NCI-H748 treated with DMSO at 0.1 percent for 48 hours (cell line): Measurements from ENCODE around the gene EGR1.

Source experiments
- DNase-seq: peaks from one replicate; lab custom pipeline; 2025; lab: John Stamatoyannopoulos, UW

The EGR1 gene

DNA sequence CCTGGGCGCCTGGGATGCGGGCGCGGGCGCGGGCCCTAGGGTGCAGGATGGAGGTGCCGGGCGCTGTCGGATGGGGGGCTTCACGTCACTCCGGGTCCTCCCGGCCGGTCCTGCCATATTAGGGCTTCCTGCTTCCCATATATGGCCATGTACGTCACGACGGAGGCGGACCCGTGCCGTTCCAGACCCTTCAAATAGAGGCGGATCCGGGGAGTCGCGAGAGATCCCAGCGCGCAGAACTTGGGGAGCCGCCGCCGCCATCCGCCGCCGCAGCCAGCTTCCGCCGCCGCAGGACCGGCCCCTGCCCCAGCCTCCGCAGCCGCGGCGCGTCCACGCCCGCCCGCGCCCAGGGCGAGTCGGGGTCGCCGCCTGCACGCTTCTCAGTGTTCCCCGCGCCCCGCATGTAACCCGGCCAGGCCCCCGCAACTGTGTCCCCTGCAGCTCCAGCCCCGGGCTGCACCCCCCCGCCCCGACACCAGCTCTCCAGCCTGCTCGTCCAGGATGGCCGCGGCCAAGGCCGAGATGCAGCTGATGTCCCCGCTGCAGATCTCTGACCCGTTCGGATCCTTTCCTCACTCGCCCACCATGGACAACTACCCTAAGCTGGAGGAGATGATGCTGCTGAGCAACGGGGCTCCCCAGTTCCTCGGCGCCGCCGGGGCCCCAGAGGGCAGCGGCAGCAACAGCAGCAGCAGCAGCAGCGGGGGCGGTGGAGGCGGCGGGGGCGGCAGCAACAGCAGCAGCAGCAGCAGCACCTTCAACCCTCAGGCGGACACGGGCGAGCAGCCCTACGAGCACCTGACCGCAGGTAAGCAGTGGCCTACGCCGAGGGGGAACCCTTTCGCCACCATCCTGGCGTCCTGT is at the start of gene EGR1:
TSS of gene EGR1 (plus strand) at position 219 of the 864 bp plus-strand sequence. CDS start at position 502, 283 bp downstream.
- DNase-seq: peak; percentile 92

DNA sequence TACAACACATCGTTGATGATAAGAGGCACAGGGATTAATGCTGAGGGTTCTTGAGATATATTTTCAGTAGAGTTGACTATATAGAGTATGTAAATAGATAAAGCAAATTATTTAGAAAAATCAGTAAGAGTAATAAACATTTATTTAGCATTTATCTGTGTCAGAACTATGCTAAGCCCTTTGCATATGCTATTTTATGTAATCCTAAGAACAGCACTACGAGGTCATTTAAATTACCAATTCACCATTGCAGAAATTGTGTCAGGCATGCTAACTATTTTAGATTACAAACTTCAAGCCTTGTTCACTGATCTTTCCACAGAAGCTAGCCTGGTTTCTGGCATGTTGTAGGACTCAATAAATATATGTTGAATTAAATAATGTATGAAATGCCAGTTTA is 46.8 kb upstream of the EGR1 start:
- no peak for DNase-seq

DNA sequence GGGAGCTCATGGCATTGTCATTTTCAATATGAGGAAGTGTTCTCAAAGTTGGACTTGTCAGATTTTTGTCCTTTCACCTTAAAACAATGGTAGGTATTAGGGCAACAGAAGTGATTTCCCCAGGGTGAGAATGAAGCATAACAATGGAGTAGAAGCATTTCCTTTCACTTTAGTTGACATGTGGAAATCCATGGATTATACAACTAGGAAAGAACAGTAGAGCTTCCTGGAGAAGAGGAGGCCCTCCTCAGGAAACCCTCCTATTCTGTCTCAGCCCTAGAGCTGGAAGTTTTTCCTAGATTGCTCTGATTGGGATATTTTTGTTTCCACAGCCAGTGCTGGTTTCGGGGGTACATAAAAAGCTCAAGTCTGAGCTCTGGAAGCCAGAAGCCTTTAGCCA is 40.2 kb upstream of the EGR1 start:
- DNase-seq: no peak

DNA sequence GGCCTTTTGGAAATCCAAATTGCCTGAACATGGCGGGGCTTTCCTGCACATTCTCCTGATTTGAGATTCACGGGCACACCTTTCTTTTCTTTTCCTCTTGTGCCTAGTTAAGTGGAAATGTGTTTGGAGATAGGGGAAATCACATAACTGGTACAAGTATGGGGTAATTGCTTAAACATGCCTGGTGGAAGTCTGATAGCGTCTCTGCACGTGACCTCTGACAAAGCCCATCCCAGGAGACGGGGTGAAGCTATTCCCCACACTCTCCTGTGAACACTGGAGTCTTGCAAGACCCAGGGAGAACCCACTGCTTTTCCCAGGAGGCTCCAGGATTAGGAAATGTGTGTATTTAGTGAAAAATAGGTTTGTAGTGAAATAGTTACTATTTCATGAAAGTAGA is 29.3 kb upstream of the EGR1 start:
- DNase-seq: no peak

DNA sequence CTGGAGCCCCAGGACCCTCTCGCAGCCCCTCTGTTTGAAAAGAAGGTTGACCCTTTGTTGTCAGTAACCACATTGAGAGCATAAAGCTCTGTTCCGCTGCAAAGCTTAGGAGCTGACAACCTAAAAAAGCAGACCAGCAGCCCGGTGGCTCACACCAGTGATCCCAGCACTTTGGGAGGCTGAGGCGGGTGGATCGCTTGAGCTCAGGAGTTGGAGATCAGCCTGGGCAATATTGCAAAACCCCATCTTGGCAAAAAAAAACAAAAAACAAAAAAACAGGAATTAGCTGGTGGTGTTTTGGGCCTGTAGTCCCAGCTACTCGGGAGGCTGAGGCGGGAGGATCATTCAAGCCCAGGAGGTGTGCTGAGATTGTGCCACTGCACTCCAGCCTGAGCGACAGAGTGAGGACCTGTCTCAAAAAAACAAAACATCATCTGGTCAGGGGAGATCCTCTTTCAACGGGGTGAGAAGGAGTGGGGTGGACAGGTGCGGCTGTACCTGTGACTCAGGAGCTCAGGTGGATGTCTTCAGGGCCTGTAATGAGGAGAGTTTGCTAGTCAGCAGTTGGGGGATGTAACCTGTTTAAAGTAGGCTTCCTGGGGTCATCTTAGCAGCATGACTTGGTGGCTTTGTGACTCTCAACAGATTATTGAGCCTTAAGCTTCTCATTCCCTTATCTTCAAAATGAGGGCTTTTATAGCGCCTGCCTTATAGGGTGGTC is 27.1 kb upstream of the EGR1 start:
- DNase-seq: no peak

DNA sequence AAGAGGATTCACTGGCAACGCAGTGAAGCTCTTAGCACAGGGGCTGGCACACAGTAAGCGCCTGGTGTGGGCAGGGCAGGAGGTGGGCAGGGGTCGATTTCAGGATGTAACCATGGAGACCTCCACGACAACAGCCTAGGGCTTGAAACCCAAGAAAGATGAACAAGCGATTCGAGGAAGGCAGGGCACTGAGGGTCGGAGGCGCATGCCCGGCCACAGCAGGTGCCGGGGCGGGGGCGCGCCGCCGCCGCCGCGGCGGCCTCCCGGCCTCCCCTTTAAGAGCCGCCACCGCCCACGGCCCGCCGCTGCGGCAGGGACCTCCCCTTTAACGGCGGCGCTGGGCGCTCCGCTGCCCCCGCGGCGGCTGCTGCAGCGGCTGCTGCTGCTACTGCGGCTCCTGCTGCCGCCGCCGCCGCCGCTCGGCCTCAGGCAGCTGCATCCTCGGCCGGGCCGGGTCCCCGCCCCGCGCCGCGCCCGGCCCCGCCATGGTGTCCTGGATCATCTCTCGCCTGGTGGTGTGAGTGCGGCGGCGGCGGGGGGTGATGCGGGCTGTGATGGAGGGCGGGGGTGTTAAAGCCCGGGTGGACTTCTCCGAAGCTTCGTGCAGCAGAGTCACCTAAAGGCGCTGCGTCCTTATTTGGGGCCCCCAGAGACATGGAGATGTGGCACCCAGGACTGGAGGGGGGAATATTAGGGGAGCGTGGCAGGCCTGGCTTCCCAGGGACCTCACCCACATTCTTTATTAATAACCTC is 26.4 kb upstream of the EGR1 start, which contains the start of gene REEP2:
TSS of gene REEP2 (plus strand) at position 334 of the 753 bp plus-strand sequence. CDS start at position 486, 152 bp downstream.
- DNase-seq: peak; percentile 76

DNA sequence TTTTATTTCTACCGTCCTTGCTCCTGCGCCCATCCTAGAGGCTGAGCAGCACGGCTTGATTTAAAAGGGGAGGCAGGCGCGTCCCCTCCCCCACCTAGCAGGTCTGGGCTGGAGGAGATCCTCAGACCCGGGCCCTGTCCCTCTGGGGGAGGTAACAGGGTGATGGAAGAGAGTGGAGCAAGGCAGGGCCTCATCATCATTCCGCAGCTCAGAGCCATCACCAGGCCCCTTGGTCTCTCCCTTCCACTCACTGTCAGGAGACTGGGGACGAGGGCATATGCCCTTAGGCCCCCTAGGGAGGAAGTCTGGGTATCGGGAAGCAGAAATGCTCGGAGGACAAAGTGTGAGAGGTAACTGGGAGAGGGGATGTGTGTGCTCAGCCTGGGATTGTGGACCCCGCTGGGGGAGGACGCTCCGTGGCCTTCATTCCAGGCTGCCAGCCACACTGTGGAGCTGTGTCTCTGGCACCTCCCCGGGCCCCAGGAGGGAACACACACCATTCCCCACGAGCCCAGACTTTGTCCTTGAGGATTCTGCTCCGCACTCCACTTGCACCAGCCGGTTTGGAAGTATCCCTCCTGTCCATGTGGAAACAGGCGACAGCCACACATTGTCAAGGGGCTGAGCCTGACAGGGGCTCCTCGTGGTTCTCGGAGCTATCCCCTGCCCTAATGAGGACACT is 25.7 kb upstream of the EGR1 start:
- DNase-seq: peak; percentile 29

DNA sequence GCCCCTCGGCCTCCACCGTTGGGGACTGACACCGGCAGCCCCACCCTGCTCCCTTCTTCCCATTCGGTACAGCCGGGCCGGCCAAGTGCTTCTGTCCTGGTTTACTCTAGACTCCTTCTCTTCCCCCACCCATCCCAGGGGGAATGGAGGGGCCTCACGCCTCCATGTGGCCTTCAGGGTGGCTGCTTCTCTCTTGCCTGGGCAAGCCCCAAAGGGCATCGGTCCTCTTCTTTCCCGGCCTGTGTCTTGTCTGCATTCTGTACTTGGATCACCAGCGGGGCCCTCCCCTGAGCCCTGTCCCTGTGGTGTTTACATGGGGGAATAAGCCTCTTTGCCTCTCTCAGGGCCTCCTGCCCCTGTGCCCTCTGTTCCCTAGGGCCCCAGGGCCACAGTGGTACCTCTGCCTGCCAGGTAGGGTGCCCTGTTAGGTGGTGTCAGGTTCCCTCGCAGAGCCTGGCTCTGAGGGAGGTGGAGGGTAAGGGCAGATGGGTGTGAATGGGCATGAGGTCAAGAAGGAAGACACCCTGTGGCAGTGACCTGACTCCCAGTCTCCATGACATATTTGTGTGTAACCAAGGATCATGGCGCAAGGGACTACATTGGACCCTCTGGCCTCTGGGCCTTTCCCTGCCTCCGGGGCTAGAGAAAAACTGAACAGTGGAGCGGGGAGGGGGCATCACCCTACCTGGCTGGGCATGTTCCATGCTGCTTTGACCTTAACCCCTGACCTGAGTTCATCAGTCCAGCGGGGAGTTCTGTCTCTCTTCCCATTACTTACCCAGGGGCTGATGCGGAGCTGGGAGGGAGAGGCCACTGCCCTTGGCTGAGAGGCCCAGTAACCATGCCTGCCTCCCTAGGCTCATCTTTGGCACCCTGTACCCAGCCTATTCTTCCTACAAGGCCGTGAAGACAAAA is 24.9 kb upstream of the EGR1 start:
- DNase-seq: no peak

DNA sequence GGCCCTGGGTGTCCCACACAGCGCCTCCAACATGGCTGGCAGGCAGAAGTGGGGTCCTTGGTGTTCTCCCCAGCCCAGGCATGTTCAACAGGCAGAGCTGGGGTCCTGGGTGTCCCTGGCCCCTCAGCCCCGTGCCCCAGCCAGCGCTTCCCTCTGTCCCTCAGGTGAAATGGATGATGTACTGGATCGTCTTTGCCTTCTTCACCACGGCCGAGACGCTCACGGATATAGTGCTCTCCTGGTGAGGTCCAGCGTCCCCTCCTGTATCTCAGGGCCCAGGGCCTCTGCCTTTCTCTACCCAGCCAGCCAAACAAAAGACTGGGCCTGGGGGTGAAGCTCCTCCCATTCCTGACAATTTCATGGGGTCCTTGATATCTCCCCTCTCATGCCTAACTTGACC is 24.1 kb upstream of the EGR1 start:
- no peak for DNase-seq

DNA sequence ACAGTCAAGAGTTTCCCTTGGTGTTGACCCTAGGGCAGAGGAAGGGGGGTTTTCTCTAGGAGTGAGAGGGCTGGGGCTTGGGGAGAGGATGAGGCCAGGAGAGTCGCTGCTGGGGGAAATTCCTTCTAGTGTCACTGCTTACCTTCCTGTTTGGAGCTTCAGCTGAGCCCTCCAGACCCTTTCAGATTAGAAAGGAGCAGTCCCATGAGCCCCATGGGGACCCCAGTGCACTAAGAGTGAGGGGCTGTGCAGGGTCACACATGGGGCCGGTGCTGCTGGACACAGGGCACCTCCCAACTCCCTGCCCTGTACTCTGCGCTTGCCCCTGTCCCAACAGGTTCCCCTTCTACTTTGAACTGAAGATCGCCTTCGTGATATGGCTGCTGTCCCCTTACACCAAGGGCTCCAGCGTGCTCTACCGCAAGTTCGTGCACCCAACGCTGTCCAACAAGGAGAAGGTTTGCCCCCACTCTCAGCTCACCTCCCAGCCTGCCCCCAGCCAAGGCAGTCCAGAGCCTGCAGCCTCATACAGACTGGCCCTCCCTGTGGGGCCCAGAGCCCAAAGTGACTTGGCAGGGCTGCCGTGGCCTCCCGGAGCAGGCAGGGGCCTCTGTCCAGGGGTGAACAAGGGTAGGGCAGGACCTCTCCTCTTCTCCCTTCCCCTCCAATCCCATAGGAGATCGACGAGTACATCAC is 21.1 kb upstream of the EGR1 start:
- no peak for DNase-seq

DNA sequence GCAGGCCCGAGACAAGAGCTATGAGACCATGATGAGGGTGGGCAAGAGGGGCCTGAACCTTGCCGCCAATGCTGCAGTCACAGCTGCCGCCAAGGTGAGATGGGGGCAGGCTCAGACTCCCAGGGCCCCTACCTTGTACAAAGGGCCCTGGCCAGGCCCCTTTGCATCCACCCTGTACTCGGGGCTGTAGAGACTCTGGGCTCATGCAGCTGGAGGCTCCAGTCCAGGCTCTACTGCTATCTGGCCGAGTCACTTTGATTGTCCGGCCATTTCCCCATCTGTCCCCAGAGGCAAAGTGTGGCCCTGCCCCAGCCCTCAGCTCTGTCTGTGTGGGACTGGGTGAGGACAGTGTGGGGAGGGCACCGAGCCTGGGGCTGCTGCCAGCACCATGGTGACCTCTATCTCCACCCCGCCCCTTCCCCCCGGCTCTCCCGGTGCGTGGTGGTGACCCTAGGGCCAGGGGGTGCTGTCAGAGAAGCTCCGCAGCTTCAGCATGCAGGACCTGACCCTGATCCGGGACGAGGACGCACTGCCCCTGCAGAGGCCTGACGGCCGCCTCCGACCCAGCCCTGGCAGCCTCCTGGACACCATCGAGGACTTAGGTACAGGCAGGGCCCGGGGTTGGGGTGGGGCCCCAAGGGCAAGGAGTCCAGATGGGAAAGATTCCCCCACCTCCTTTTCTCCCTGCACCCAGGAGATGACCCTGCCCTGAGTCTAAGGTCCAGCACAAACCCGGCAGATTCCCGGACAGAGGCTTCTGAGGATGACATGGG is 20.3 kb upstream of the EGR1 start:
- no peak for DNase-seq

DNA sequence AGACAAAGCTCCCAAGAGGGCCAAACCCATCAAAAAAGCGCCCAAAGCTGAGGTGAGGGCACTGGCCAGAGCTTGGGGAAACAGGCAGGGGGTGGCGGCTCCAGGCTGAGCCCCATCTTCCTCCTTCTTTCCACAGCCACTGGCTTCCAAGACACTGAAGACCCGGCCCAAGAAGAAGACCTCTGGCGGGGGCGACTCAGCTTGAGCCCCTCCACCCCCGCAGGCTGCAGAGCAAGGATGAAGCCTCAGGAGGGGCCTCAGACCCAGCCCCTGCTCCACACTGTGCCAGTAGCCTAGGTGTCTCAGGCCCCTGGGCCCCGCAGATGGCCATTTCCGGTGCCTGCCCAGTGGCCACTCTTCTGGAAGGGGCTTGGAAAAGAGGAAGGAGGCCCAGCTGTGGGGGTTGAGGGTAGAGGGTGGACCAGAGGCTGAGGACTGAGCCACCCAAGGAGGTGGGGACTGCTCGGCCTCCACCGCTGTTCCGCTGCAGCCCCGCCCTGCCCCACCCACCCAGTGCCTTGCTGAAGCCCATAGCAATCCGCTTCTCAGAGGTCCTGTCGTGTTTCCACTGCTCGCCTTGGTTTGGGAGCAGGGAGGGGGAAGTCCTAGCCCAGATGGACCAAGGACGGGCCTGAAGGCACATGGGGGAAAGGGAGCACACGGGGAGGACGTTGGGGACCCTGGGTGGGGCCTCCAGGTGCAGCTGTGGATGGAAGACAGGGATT is 19.6 kb upstream of the EGR1 start:
- no peak for DNase-seq

DNA sequence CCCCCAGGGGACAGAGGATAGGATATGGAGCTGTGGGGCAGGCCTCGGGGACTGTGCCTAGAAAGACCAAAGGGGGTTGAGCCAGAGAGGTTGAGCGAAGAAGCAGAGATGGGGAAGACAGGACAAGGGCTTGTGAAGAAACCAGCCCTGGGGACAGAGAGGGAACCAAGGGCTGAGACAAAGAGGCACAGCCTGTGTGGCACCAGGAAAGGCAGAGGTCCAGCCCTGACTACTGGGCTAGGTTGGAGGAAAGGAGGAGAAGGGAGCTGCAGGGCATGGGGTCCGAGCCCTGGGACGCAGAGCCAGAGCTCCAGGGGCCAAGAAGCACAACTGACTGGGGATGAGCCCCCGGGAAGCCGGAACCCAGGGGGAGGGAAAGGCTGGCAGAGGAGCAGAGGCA is 17.2 kb upstream of the EGR1 start:
- no peak for DNase-seq

DNA sequence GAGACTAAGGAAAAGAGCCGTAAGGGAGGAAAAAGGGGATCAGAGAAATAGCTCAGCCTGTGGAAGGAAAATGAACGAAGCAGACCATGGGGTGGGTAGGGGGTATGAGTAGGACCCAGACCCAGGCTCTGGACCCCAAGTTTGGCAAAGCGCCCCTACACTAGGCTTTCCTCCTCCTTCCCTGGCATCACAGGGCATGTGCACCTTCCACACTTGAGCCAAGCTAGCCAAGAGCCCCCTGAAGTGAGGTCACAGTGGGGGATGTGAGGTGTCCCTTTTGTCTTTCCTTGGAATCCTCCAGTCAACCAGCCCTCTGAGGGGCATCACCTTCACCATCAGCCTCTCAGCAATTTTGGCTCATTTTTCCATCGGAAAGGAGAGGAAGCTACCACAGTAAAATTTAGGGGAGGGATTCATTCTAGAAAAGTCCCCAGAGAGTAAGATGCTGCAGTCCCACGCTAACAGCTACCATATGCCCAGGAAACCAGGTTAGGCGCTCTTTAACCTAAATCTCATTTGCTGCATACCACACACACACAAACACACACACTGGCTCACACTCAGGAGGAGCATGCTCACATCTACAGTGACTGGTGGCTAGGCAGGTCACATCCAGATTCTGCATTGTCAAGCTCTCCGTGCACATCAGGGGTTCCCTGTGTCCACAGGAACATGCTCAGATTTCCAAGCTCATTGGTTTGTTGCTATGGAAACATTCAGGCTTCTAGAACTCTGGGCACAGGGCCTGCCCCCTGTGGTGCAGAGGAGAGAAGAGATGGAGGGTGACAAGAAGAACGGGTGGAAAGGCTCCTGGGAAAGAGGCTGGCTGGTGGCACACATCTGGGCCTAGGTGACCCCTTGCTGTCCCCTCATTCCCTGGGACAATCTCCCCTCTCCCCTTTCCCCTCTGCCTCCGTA is 16.5 kb upstream of the EGR1 start:
- DNase-seq: peak; percentile 34

DNA sequence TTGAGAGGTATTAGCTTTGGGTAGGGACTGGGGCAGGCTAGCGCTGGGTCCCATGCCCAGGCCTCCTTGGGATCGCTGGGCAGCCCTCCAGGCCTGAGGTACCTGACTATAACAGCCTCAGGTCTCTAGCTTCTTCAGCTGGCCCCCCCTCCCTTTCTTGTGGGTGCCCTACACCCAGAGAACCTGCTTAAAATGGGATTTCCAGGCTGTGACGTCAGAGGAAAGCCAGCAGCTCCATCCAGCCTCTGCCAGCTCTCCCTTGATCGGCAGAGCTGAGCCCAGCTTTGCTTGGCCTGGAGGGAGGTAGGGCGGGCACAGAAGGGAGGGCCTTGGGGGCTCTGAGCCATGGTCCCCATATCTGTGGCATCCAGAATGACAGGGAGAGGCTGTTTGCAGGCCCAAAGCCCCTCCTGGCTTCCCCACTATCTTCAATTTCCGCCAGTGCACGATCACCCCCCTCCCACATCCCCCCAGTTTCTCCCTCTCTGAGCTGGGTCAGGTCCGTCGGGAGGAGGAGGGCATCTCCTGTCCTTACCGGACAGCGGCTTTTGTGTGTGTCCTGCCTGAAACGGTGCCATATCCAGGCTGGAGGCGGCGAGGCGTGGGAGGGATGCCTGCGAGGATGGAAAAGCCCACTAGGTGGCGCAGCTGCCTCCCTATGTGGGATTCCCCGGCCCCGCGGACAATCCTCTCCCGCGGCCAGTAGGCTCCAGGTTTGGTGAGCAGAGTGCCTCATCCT is 15.6 kb upstream of the EGR1 start:
- DNase-seq: peak; percentile 50

DNA sequence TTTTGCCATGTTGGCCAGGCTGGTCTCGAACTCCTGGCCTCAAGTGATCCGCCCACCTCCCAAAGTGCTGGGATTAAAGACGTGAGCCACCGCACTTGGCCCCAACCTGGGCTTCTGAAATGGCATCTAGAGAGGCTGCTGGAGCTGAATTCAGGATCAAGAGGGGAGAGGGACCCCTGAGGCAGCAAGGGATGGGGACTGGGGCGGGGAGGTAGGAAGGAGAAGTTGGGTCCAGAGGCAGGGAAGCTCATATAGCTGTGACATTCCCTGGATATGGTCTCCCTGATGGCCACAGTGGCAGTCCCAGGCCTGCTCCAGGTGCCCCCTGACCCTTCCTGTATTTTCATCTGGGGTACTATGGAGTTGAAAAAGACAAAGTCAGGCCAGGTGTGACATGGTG is 14.3 kb upstream of the EGR1 start:
- DNase-seq: no peak

DNA sequence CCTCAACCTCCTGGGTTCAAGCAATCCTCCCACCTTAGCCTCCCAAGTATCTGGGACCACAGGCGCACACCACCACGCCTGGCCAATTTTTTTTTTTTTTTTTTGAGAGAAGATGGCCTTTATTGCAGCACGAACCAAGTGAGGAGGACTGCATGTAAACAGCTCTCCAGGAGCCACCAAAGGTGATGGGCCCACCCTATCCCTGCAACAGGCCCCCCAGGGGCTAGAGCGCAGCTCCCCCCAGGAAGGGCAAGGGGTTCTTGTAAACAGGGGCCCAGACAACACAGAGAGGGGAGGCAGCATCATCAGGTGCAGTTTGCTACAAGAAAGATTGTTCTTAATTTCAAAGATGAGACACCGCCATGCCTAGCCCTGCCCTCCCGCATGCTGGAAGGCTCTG is 12.6 kb upstream of the EGR1 start:
- DNase-seq: no peak
